Right lobe of liver (tissue), 6 donors: ENCODE data around the gene SPRY4. TPM values are rescaled to one million over a fixed set of nuclear protein-coding genes. Genes with fewer than 3 reads are reported as not detected.

Experiments
- ATAC-seq, 4 donors: fragments of 200-7000 bp; cut with Tn5 transposase; one replicate each; pipeline ENCODE4 v1.9.1; 2020; ENCODE audit warnings: mild to moderate bottlenecking in 4 of 4, moderate library complexity in 4 of 4
- DNase-seq, 3 donors: peaks; one replicate each; pipeline ENCODE4 v3.0.0-alpha.2; 2020
- H3K27ac ChIP-seq, 3 donors: fragments of 200-600 bp; one replicate each; pipeline ENCODE4 v1.8.0; 2022
- H3K27me3 ChIP-seq, 2 donors: fragments of 200-600 bp; one replicate each; pipeline ENCODE4 v1.8.0; 2022
- H3K36me3 ChIP-seq, 4 donors: fragments of 200-600 bp; sonication (generic) in 1 of 4; one replicate each; pipeline versions ENCODE4 v1.5.1 to v1.8.0; 2017 to 2022; ENCODE audit warnings: control low read depth in 1 of 4
- H3K4me1 ChIP-seq, 4 donors: fragments of 200-600 bp; sonication (generic) in 1 of 4; one replicate each; pipeline versions ENCODE4 v1.5.1 to v1.8.0; 2017 to 2022; ENCODE audit warnings: control low read depth in 1 of 4
- H3K4me3 ChIP-seq, 3 donors: fragments of 200-600 bp; one replicate each; pipeline ENCODE4 v1.8.0; 2022
- H3K9me3 ChIP-seq, 4 donors: fragments of 200-600 bp; sonication (generic) in 1 of 4; one replicate each; pipeline versions ENCODE4 v1.5.1 to v1.8.0; 2017 to 2022; ENCODE audit warnings: control low read depth in 1 of 4
- POLR2A ChIP-seq: fragments of 450-650 bp; IDR thresholded peaks from one replicate; pipeline ENCODE4 v1.6.1; 2017; ENCODE audit warnings: antibody characterized with exemption, mild to moderate bottlenecking
- WGBS: methylation state at CpG from one replicate; pipeline ENCODE4 v1.1.6; 2018; ENCODE audit warnings: low coverage, low lambda C conversion rate; ENCODE audit not compliant: insufficient coverage; ENCODE audit errors: missing lambda C conversion rate; 5-methylcytosine and 5-hydroxymethylcytosine counted together
- intact Hi-C, 2 donors: fragments of 100-400 bp; cut with DNase I; formaldehyde crosslinking; loops; one replicate each; pipeline versions ENCODE4 v1.11.2 to v1.14.1; 2022
- total RNA-seq, 6 experiments: library from RNA; depleted of rRNA in 2 of 6; stranded (reverse); fragments of >200 nt in 2 of 6; fragmentation: NEBNext Ultra II Directional in 3 of 6; extraction: Animal tissue kit (Norgen Biotek cat#: 25700) in 3 of 6; gene quantifications; one replicate each; pipeline versions ENCODE4 v1.1.0 to v1.2.4, GENCODE V29; 2016 to 2023
- TF ChIP-seq, protein P1 (sequence below), 4 donors: fragments of 200-600 bp in 3 of 4; fragments of 450-650 bp in 1 of 4; IDR thresholded peaks; one replicate each; pipeline versions ENCODE4 v1.5.1 to v1.8.0; 2016 to 2022; ENCODE audit warnings: antibody characterized with exemption in 4 of 4, mild to moderate bottlenecking in 2 of 4
- donor health status: DM: no; HTN: yes; CAD: no.
- donor health status: DM: no; HTN: no; CAD: no.
- donor health status: DM: no; HTN: no; CAD: no.
- donor health status: DM: no; HTN: yes; CAD: no.
- donor health status: DM: no; HTN: yes; CAD: no.

The SPRY4 gene
- total RNA-seq, 6 experiments from 2014 or later, result 3.9 to 11.6 (median 7.3) TPM

DNA sequence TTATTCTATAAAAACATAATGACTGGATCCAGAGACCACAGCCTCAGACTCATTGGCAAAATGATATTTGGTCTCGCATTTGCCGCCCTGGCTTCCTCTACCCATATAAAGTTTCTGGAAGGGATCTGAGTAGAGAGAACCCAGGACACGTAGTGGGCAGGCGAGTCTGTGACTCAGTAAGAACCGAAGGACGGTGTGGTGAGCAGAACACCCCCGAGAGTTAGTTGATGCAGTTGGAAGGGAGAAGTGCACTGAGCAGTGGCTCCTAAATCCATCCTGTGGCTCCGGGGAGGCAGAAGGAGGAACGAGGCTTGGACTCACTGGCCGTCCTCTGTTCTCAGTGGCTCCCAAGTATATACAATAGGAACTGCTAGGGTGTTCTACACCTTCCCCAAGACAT is 11.5 kb downstream of the SPRY4 start:
- Histone ChIP-seq H3K36me3 (peaks cover 0 to 8% (median 0%) of the 10 kb centered on the region in 4 donors), H3K9me3 (no peaks in the 10 kb centered on the region), H3K27ac (no peak overlapping the region), H3K4me1 (peaks cover 0 to 10% (median 0%) of the 10 kb centered on the region in 4 donors), H3K27me3 (no peaks in the 10 kb centered on the region), H3K4me3 (no peak overlapping the region)
- intact Hi-C loops, result no loop called here
- no peak for TF ChIP-seq POLR2A
- TF ChIP-seq, protein P1, sequence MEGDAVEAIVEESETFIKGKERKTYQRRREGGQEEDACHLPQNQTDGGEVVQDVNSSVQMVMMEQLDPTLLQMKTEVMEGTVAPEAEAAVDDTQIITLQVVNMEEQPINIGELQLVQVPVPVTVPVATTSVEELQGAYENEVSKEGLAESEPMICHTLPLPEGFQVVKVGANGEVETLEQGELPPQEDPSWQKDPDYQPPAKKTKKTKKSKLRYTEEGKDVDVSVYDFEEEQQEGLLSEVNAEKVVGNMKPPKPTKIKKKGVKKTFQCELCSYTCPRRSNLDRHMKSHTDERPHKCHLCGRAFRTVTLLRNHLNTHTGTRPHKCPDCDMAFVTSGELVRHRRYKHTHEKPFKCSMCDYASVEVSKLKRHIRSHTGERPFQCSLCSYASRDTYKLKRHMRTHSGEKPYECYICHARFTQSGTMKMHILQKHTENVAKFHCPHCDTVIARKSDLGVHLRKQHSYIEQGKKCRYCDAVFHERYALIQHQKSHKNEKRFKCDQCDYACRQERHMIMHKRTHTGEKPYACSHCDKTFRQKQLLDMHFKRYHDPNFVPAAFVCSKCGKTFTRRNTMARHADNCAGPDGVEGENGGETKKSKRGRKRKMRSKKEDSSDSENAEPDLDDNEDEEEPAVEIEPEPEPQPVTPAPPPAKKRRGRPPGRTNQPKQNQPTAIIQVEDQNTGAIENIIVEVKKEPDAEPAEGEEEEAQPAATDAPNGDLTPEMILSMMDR (IDR thresholded peaks at IDR 0.05), result no peak
- no peak for ATAC-seq
- no peak for DNase-seq
- WGBS, result 69% methylated on average over 9 of the region's 10 CpGs

DNA sequence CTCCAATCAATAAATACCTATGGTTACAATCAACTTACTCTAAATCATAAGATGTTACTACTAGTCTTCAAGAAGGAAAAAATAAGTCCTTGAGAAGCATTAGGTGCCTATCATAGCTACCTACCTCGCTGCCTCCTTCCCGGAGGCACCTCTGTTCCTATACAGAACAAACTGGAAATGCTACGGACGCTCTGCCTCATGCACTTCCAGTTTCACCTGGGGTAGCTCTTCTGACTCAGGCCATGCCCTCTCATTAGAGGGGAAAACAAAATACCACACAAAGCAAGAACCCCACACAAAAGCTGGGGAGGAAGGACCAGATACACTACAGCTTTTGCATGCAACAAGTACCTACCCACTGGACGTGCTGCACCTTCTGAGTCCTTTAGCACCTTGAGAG is 12.4 kb downstream of the SPRY4 start:
- peaks cover 0 to 8% (median 0%) of the 10 kb centered on the region in 4 donors for H3K4me1 ChIP-seq
- no peaks in the 10 kb centered on the region for H3K27me3 ChIP-seq
- no peak overlapping the region for H3K4me3 ChIP-seq
- ATAC-seq (no peak), DNase-seq (no peak)
- TF ChIP-seq, protein P1 (IDR thresholded peaks at IDR 0.05), result no peak
- TF ChIP-seq POLR2A, result no peak
- 81% methylated on average over 4 of the region's 5 CpGs for WGBS
- H3K36me3 ChIP-seq, result peaks cover 0 to 8% (median 0%) of the 10 kb centered on the region in 4 donors
- intact Hi-C loops, result no loop called here
- no peak overlapping the region for H3K27ac ChIP-seq
- H3K9me3 ChIP-seq, result no peaks in the 10 kb centered on the region

DNA sequence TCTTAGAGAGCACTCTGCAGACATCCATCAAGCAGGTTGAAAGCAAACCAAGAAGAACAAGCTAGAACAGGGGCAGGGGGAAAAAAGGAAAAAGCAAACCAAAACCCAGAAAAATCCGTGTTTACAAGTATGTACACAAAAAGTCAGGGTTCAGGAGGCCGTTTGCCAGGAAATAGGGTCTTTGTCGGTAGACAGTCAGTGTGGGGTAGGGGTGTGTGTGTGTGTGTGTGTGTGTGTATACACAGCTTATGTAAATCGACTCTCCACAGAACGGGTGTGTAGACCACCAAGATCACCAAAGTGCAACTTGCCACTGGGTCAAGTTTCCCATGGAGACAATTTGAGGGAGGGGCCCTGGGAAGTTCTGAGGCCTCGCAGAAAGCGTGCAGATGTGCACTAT is 13.1 kb downstream of the SPRY4 start:
- Histone ChIP-seq H3K27ac (no peak overlapping the region), H3K4me3 (no peak overlapping the region), H3K9me3 (no peaks in the 10 kb centered on the region), H3K27me3 (no peaks in the 10 kb centered on the region), H3K4me1 (peaks cover 0 to 1% (median 0%) of the 10 kb centered on the region in 4 donors), H3K36me3 (peaks cover 0 to 8% (median 0%) of the 10 kb centered on the region in 4 donors)
- intact Hi-C loops, result no loop called here
- WGBS, result 69% methylated on average over 3 of the region's 7 CpGs
- DNase-seq, result no peak
- no peak for ATAC-seq
- TF ChIP-seq, protein P1 (IDR thresholded peaks at IDR 0.05), result no peak
- TF ChIP-seq POLR2A, result no peak

DNA sequence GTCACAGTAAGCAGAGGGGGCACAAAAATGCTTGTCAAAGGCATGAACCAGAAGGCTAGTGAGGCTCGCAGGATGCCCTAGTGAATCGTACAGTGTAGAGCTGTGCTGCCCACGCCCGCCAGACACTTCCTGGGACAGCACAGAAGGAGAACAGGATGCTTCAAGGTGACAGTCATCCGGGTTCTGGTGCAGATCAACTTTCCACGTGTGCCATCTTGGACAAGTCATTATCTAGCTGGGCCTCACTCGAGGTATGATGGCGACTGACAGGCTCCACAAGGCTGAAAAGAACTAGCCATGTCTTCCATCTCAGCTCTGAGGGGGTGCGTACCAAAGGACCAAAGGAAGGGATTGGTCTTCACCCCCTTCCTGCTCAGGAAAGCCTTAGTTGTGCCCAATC is 14.0 kb downstream of the SPRY4 start:
- no peak overlapping the region for H3K27ac ChIP-seq
- ATAC-seq, result no peak
- WGBS, result 73% methylated on average over 4 of the region's 9 CpGs
- no peak for TF ChIP-seq POLR2A
- no peaks in the 10 kb centered on the region for H3K4me1 ChIP-seq
- intact Hi-C loops, result no loop called here
- no peaks in the 10 kb centered on the region for H3K9me3 ChIP-seq
- no peak for DNase-seq
- no peak overlapping the region for H3K4me3 ChIP-seq
- H3K27me3 ChIP-seq, result no peaks in the 10 kb centered on the region
- peaks cover 0 to 8% (median 0%) of the 10 kb centered on the region in 4 donors for H3K36me3 ChIP-seq

DNA sequence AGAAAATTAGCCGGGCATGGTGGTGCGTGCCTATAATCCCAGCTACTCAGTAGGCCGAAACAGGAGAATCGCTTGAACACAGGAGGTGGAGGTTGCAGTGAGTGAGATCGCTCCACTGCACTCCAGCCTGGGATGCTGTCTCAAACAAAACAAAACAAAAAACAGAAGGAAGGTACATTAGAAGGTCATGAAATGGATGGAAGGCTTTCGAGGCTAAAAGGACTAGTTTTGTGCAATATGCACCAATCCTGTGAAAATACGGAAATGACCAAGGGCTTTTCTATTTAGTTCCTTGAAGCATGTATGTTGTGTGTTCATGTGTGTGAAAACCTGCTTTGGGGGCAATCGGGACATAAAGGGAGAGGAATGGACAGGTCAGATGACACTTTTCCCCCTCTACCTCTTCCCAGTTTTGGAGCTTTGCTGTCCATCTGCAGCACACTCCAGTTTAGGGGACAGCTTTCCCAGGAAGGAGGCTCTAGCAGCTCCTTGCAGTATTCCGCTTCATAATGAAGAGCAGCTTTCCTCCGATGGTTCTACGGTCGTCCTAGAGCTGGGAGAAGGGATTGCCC is 15.0 kb downstream of the SPRY4 start:
- Histone ChIP-seq H3K4me1 (no peaks in the 10 kb centered on the region), H3K36me3 (peaks cover 0 to 8% (median 0%) of the 10 kb centered on the region in 4 donors), H3K4me3 (no peak overlapping the region), H3K27me3 (no peaks in the 10 kb centered on the region), H3K27ac (no peak overlapping the region), H3K9me3 (no peaks in the 10 kb centered on the region)
- TF ChIP-seq, protein P1 (IDR thresholded peaks at IDR 0.05), result no peak
- no peak for TF ChIP-seq POLR2A
- DNase-seq (no peak), ATAC-seq (no peak)
- intact Hi-C loops, result no loop called here
- WGBS, result 75% methylated on average over 11 of the region's 12 CpGs
